Smooth muscle cell of the brain vasculature (primary cell): ENCODE results near the gene WHRN.

ENCODE experiments used
- DNase-seq: peaks from one replicate; pipeline ENCODE4 v3.0.0-alpha.2; 2012; ENCODE audit warnings: low read depth, low spot score

WHRN gene

DNA sequence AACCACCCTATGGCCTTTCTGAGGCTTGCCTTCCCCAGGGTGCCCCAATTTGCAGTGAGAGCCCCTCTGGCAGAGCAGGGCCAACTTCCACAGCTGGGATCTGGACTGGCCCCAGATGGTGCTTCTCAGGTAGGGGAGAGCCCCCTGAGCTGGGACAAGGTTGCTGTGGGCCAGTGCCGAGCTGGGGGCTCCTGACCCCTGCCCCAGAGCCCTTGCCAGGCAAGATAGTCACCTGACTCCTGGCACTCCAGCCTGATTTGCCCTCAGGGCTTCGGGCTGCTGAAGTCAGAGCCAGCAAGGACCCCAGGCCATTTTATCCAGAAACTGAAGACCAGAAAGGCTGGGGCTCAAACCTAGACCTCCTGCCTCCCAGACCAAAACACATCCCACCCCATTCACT is 84.1 kb downstream of the WHRN start:
- DNase-seq, result no peak

DNA sequence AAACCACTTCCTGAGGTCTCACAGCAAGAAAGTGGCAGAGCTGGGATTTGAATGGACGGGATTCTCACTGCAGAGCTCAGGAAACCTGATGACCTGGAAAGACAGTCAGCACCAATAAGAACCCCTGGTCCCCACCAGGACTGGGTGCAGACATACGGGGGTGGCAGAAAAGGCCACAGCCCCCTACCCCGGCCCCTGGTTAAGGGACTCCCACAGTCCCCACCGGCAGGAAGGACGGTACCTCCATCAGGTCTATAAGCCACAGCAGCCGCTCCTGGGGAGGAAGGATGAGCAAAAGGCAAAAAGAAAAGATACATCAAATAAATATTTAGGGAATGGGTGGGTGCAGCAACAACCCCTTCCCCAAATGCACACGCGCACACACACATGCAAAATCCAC is 85.5 kb downstream of the WHRN start:
- no peak for DNase-seq

GRCh38 chr9:114418053-114418452 is 87.2 kb downstream of the WHRN start:
- DNase-seq, result no peak

DNA sequence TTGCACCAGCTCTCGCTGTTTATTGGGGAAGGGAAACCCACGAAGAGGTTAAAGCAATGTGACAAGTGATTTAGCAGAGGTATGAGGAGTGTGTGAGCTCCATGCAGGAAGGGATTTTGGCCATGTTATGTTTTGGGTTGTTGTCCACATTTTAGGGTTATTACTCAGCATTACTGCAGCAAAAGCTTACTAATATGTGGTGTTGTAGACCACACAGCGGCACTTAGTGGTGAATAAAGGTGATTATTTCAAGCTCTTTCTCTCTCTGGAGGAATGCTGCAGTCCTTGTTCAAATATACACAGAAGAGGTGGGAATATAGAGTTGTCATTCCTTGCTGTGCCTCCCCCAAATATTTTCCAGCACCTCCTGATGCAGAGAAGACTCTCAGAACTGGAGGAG is 87.8 kb downstream of the WHRN start:
- DNase-seq, result no peak

GRCh38 chr9:114416906-114417305 is 88.4 kb downstream of the WHRN start:
- DNase-seq, result no peak

DNA sequence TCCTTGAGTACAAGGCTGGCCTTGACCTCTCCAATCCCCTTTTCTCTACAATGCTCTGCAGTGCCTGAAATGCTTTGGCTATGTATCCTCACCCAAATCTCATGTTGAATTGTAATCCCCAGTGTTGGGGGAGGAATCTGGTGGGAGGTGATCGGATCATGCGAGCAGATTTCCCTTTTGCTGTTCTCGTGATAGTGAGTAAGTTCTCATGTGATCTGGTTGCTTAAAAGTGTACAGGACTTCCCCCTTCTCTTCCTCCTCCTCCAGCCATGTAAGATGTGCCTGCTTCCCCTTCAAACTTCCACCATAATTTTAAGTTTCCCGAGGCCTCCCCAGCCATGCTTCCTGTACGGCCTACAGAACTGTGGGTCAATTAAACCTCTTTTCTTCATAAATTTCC is 89.0 kb downstream of the WHRN start:
- no peak for DNase-seq

DNA sequence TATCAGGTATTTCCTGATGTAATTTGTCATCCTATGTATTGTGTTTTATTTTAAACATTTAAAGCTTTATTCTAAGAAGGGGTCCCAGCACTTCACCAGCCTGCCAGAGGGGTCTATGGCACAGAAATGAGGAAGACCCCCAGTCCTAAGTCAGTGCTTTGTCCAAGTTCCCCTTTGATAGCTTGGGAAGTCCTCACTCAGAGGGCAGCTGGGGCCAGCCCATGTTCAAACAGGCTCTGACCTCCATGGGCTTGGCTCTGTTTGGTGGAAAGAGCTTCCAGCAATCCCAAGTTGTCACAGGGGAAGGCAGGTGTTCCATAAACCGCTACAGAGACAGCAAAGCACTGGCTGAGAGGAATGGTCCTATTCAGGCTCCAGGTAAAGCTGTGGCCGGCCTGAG is 90.9 kb downstream of the WHRN start:
- no peak for DNase-seq

GRCh38 chr9:114413861-114414301 is 91.4 kb downstream of the WHRN start:
- peak; percentile 77 for DNase-seq

DNA sequence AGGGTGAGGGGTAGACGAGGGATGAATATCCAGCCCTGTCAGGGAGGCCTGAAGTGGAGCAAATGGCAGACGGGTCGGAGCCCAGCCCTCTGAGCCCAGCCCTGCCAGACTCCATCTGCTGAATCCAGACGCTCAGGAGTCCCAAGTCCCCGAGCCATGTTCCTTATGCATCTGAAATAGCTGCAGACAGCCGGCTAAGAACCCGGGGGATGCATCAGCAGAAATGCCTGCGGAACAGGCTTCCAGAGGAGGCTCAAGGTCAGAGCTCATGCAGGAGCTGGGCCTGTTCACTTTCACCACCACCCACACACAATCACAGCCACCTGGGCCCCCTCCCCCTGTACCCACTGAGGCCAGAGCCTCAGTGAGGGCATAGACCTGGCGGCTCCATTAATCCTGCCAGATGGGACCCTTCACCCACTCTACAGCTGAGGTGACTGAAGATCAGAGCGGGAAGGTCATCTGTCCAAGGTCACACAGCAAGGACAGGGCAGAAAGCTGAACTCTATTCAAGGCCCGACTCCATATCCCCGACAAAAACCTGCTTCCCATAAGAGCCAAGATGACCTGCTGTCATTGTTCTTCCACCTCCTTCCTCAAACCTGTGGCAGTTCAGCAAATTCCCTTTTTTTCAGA is 93.1 kb downstream of the WHRN start:
- DNase-seq, result no peak

DNA sequence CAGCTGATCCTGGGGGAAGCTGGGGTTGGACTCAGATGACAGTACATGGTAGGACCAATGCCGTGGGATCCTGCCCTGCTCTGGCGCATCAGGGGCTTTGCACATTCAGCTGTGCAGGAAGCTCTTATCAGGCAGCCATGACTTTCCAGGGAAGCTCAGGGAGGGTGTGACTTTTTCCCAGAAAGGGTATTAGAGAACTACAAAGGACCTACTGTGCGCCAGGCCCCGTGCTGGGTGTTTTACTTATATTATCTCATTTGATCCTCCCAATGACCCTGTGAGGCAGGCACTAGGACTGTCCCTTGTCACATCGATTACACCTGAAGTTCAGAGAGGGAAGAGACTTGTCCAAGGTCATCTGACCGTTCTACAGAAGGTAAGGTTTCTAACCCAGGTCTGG is 93.8 kb downstream of the WHRN start:
- DNase-seq, result no peak

DNA sequence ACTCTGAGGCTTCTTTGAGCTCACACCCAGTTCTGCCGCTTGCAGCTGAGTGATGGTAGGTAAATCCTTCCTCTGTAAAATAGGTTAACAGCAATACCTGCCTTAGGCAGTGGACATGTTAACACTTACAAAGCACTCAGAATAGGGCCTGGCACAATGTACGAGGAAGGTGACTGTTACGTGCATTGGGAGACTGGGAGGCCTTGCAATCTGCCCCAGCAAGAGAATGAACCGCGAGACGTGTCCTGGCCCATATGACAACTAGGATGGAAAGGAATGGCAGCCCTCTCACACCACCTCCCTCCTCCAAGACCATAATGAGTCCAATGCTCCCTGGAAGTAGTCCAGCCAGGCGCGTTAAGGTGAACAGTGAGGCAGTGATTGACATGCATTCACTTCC is 94.4 kb downstream of the WHRN start:
- DNase-seq, result no peak

DNA sequence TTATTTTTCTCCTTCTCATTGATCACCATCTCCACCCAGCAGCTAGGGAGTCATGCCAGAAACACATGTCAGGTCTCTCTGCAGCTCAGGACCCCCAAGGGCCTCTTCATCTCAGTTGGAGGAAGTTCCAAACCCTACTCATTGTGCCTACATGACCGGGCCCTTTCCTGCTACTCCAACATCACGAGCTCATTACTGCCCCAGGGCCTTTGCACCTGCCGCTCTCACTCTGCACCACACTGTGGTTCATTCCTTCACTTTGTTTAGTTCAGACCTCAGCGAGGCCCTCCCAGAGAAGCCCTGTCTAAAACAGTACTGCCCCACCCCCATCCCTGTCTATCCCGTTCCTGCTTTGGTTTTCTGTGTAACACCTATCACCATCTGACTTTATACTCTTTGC is 95.4 kb downstream of the WHRN start:
- DNase-seq, result no peak

- DNase-seq, result no peak
Observed at GRCh38 chr9:114409103-114409780, 96.0 kb downstream of the WHRN start.

DNA sequence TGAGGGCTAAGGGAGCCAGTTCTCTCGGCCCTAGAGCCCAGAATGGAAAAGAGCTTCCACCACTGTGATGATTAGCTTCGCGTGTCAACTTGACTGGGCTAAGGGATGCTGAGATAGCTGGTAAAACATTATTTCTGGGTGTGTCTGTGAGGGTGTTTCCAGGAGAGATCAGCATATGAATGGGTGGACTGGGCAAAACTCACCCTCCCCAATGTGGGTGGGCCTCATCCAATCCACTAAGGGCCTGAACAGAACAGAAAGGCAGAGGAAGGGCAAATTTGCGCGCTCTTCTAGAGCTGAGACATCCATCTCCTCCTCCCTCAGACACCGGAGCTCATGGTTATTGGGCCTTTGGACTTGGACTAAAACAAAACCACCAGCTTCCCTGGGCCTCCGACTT is 96.6 kb downstream of the WHRN start:
- no peak for DNase-seq

GRCh38 chr9:114407889-114408288 is 97.4 kb downstream of the WHRN start:
- no peak for DNase-seq

GRCh38 chr9:114406441-114406840 is 98.8 kb downstream of the WHRN start:
- no peak for DNase-seq

- DNase-seq, result peak; percentile 62
Observed at GRCh38 chr9:114405294-114406034, 99.8 kb downstream of the WHRN start.

DNA sequence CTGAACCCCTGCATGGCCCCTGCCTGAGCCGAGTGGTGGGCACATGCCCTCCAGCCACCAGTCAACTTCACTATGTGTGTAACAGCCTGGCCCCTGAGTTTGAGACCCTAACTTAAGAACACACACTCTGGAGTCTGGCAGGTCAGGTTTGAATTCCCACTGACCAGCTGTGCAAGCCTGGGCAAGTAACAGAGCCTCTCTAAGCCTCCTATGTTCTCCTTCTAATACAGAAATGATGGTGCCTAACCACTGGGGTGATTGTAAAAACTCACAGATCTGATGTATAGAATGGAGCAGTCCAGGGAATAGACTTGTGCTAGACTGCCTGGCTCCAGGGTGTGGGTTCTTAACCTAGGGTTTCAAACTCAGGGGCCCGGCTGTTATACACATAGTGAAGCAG is 100.7 kb downstream of the WHRN start:
- no peak for DNase-seq

DNA sequence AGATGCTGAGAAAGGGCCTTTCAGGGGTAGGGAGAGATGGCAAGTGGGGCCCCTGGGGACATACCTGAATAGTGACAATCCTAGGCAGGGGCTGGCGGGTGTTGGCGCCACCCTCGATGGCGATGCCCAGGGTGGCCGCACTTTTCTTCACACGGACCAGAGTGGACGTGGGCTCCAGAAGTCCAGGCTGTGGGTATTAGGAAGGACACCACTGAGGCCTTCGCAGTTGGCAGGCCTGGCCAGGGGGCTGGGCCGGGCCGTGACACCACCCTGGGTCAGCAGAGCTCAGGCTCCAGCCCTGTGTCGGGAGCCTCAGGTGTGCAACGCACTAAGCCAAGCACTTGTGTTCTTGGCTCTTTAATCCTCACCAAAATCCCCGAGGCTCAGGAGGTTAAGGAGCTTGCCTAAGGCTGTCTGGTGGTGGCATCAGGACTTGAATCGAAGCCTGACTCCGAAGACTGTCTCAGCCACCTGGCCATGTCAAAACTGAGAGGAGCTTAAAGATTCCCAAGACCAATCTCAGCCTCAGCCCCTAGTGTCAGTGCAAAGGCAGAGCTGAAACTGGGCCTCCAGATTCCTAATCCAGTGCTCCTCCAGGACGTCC is 102.0 kb downstream of the WHRN start:
- DNase-seq, result no peak

GRCh38 chr9:114401344-114401743 is 103.9 kb downstream of the WHRN start:
- no peak for DNase-seq

DNA sequence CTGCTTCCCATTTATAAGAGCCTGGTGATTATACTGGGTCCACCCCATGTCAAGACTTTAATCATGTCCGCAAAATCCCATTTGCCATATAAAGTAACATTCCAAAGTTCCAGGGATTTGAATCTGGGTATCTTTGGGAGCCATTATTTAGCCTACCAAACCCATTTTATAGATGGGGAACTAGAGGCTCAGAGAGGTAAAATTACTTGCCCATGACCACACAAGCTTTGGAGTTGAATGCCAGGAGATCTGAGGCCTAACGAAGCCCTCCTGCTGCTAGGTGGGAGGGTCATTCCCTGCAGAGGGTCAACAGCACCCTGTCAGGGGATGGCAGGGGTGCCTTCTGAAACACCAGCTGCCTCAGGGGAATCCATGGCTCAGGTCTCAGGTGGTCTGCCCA is 104.5 kb downstream of the WHRN start:
- no peak for DNase-seq

- no peak for DNase-seq
Observed at GRCh38 chr9:114400219-114400618, 105.1 kb downstream of the WHRN start.

DNA sequence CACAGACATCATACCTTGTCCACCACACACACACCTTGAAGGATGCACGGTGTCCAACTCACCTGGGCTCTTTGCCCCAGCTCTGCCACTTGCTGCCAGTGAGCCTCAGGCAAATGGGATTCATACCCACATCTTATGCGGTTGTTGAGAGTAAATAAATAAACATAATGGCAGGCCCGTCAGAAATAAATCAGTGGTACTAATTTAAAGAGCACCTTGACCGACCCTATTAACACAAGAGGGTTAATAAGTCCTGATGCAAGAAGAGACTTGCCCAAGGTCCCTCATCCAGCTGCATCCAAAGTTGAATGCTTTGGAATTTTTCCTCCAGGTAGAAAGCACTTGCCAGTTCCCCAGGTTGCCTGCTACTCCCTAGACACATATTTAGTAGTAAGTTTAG is 105.9 kb downstream of the WHRN start:
- DNase-seq, result no peak
